GM12874 (cell line): Measurements from ENCODE around the gene ABCA4.

Experiments
- TF ChIP-seq, protein P1 (sequence below): IDR thresholded peaks from 2 replicates; pipeline ENCODE4 v1.5.1; 2011; ENCODE audit warnings: low read depth, mild to moderate bottlenecking, control low read depth, low read length, moderate library complexity; ENCODE audit not compliant: insufficient read depth

Gene ABCA4

DNA sequence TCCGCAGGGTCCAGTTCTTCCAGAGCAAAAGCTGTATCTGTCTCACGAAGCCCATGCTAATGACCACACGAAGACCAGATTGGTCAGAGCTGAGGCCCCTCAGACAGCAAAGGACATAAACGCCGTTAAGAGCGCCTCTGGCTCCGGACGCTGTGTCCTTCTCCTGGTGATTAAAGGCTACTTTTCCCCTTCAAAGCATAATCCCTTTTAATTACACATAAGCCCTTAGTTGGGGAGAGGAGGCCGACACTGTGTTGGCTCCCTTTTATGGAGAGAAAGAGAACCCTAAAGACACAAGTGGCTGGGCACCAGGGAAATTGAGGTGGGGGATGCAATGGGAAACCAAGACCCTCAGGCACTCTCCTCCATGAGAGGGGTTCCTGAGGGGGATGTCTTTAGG lies at the start of gene ABCA4:
ABCA4 (minus strand) TSS at position 158 of the 400 bp plus-strand sequence; CDS start at position 55, 103 bp downstream.
- TF ChIP-seq, protein P1, sequence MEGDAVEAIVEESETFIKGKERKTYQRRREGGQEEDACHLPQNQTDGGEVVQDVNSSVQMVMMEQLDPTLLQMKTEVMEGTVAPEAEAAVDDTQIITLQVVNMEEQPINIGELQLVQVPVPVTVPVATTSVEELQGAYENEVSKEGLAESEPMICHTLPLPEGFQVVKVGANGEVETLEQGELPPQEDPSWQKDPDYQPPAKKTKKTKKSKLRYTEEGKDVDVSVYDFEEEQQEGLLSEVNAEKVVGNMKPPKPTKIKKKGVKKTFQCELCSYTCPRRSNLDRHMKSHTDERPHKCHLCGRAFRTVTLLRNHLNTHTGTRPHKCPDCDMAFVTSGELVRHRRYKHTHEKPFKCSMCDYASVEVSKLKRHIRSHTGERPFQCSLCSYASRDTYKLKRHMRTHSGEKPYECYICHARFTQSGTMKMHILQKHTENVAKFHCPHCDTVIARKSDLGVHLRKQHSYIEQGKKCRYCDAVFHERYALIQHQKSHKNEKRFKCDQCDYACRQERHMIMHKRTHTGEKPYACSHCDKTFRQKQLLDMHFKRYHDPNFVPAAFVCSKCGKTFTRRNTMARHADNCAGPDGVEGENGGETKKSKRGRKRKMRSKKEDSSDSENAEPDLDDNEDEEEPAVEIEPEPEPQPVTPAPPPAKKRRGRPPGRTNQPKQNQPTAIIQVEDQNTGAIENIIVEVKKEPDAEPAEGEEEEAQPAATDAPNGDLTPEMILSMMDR, result no peak

DNA sequence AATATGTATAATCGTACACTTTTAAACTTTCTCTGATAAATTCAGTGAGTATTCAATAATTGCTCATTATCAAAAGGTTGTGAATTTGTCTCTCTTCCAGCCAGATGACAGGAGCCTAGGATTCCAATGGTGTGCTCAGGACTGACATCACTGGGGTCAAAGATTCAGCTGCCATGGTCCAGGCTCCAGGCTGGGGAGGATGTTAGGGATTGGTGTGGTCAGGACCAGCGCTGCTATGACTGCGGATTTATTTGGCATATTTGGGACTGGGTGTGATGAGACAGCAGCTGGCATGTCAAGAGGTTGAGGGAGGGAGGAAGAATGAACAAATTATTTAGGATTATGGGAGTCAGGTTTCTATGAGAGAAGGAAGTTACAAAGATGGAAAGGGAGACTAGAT lies 48.2 kb upstream of the ABCA4 start:
- TF ChIP-seq, protein P1, result no peak

DNA sequence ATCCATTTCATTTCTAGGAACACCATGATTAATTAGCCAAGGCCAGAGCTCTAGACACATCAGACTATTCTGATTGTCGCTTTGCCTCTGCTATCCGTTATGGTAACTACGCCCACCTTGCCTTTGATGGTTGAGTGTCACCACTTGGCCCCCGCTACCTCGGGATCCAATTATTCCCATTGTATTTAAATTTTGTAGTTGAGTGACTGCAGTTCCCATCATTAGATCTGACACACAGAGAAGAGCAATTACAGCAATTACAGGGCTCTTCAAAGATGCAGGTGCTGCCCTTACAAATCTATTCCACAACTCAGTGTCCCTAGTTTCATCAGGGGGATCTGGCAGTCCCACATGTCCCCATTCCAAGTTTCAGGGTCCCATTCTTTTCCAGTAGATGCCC lies 44.9 kb upstream of the ABCA4 start:
- TF ChIP-seq, protein P1, result no peak

GRCh38 chr1:94160811-94161210 lies 39.9 kb upstream of the ABCA4 start:
- TF ChIP-seq, protein P1, result no peak

GRCh38 chr1:94156096-94156625 lies 35.2 kb upstream of the ABCA4 start:
- TF ChIP-seq, protein P1, result no peak

DNA sequence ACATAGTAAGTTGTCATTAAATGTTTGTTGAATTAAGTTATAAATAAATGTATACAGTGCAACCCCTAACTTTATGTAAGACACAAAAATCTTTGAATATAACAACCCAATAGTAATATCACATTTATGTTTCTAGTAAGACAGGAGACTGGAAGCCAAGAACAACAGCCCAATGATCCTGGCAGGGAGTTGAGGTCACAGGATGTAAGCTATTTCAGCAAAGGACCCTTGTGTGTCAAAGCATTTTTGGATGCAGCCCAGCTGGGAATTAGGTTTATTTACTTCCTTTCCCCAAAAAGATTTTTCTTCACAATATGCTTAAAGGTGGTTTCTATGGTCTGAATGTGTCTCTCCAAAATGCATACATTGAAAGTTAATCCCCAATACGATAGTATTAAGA lies 34.0 kb upstream of the ABCA4 start:
- TF ChIP-seq, protein P1, result no peak

DNA sequence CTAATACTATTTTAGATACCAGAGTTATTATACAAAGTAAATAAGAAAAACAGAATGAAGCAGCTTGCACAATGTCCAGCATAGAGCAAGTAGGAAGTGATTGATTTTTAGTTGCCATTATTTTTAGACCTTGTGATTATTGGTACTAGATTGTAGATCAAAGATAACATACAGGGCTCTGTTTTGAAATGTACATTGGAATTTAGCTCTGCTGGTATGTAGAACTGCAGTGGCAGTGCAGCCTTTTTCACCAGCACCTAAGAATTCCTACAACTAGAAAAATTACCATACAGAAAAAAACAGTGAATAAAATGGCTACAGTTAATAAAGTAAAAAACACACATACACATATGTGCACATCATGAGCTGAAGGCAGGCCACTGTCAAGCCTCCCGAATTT lies 32.2 kb upstream of the ABCA4 start:
- TF ChIP-seq, protein P1, result no peak
